Stimulated activated CD4-positive, alpha-beta T cell treated with anti-CD3 and anti-CD28 coated beads, Interleukin-2, amount 100 ng/mL, for 24 hours (primary cell): Measurements from ENCODE around the gene SDC1.
A peak's percentile ranks its signal among the peaks of the same experiment; 100 is the strongest.

Experiments
- DNase-seq, 2 donors: peaks; one replicate each; pipeline ENCODE4 v3.0.0-alpha.2; 2020

Gene SDC1

GRCh38 chr2:20227894-20228505 lies 3.1 kb upstream of the SDC1 start:
- DNase-seq, result no peak

DNA sequence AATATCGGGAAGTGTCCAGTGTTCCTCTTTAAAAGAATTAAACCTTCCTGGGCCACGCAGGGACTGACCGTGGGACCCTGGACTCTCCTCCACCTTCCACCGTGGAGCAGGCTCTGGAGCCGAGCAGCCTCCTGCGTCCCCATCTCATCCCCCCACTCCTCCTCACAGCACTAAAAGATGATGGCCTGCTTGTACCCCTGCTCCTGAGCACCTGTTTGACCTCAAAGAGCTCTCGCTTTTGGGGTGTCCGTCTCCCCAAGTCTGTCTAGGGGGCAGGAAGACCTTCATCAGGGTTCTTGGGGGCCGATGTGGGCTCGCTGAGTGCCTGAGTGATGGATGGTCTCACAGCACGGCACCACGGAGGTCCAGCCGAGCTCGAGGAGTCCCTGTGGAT lies 1.2 kb upstream of the SDC1 start:
- no peak for DNase-seq

GRCh38 chr2:20225294-20226151 lies 593 bp upstream of the SDC1 start:
- DNase-seq, result peak; percentile 25 to 61

DNA sequence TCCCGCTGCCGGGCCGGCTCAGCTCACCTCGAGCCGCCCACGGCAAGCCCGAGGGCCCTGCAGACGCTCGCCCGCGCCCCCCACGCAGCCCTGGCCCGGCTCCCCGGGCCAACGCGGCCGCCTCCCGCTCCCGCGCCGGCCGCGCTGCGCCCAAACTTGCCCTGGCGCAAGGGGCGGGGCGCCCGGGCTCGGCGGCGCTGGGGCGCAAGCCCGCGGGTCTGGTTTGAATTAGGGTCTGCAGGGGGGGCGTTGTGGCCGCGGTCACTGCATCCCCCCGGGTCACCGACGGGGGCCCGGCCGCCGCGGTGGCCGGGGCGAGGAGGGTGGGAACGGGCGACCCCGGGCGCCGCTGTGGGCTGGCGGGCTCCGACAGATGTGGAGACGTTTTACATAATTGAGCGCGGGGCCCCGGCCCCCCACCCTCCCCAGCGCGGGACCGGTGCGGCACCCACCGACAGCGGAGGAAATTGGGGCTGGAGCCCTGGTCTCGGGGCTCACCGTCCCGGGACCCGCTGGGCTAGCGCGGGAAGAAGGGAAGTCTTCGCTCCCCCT lies 690 bp downstream of the SDC1 start:
- DNase-seq, result peak in 1 of 2 donors; percentile 41

GRCh38 chr2:20223407-20224163 lies 1.3 kb downstream of the SDC1 start:
- peak in 1 of 2 donors; percentile 6 for DNase-seq

DNA sequence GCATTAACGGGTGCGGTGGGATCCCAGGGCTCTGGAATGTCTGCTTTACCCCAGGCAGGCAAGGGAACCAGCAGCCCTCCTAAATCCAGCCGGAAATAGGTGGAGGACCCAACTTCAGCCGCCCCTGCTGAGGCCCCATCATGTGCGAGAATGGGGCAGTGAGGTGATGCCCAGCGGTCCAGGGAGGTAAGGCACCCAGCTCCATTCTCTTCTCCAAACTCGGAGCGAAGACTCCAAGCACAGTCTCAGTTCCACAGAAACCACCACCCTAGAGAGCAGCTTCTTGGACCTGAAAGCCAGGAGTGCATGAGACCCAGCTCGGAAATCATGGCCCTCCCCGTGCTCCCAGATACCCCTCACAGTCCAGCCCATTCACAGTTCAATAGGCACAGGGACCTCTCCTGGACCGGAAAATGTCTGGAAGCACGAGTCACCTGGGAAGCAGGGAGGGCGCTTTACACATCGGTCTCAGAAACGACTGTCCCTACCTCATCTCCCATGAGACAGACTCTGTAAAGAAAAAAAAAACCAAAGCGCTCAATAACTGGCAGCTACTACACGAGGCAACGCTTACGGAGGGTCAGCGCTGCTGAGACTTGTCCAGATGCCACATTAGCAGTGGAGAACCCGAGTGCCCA lies 2.0 kb downstream of the SDC1 start:
- no peak for DNase-seq

DNA sequence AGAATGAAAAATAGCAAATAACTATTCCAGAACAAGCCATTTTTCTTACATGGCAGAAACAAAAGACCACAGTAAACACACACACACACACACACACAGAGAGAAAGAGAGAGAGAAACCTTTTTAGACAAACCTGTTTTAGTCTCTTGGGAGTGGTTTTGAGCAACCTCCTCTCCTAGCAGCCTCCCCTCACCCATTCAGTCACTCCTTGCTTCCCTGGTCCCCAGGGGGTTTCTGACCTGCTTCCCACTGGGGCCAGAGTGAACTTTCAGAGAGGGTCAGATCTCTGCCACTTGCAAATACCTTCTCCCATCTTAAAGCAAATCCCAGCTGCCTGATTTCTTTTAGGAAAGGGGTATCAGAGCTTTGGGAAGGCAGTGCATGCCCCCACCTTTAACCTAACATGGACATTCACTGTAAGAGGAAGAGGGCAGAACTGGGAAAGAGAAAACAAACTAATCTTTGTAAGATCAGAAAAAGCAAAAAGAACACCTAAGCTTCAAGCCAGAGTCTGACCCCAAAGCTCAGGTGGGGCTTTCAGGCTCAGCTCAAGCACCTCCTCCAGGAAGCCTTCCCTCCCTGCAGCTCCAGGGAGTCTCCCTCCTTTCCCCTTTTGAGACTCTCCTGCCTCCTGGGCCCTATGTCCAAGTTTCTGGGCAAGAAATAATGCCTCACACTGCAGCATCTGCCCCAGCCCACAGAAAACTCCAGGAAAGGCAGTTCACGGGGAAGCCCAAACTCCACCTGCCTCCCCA lies 2.7 kb downstream of the SDC1 start:
- no peak for DNase-seq

DNA sequence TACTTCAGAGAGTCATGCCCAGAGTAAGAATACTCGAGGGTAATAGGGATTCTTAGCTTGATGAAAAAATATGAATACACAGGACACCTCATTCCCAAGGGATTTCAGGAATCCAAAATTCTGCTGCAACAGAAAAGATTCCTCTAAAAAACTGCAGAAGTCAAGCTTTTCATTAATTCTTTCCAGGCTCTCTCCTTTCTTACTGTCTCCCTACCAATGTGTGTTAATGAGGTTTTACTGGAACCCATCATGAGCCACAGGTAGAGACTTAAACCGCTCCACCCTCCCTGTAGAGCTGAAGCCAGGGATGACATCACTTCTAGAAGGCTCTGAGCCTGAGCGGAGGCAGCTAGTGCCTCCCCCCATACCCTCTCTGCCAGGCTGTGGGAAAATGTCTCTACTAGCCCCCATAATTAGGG lies 3.4 kb downstream of the SDC1 start:
- DNase-seq, result no peak

DNA sequence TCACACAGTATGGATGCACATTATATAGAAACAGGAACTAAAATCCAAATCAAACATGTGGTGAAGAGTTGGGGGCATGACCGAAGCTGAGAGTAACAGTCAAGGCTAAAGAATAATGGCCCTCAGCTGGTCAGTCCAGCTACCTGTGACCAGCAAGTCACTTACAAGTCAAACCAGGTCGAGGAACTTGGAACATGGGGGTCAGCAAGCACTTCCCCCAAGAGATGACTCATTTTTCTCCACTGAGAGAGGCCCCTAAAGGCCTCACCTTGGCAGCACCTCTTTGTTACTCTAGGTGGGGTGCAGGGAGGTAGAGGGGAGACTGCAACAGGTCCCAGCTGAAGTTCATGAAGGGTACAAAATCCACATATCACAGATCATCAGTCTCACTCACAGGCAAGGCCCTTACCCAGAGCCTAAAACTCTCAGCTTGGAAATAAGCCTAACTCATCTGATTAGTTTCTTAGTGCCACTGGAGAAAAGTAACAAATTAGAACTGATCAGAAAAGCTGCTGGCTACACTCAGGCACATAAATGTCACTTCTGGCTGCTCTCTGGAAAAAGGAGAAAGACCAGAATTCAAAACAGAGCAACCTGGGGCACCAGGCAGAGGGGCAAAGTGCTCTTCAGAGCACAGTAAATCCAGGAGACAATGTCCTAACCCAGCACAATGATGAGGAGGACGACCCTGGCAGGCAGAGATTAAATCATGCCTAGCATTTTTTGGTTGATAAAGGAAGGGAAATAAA lies 4.0 kb downstream of the SDC1 start:
- DNase-seq, result no peak

- DNase-seq, result no peak
Observed at GRCh38 chr2:20219763-20220380, 5.1 kb downstream of the SDC1 start.

DNA sequence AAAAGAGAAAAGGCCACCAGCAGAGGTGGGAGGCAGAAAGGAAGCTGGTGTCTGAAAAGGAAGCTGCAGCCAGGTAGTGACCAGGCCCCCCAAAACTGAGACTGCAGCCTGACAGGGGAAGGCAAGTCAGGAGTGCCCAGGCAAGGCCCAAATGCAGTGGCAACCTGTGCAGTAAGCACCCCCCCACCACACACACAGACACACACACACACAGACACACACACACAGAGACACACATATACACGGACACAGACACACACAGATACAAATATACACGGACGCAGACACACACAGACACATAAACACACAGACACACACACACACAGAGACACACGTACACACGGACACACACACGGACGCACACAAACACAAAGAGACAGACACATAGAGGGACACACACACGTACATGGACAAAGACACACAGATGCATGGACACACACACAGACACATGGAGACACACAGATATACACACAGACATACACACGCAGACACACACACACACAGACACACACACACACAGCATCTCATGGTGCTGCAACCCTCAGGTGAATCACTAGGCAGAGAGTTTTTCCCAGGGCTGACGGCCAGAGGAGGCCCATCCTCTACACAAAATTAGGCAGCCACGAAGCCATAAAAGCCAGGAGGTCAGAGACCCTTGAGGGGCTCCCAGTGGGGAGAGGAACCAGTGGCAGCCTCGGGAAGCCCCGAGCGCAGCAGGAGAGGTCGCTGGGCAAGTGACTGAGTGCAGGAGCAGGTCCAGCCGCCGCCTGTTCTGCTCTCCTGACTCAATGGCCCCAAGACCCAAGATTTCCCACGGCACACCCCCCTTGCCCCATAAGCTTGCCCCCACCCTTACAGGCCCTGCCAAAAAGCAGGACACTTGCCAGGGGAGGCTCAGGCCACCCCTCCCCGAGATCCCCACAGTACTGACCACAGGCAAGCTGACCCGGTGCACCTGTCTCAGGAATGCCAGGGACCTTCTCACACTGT lies 6.3 kb downstream of the SDC1 start:
- DNase-seq, result no peak

GRCh38 chr2:20217041-20217970 lies 7.6 kb downstream of the SDC1 start:
- no peak for DNase-seq

DNA sequence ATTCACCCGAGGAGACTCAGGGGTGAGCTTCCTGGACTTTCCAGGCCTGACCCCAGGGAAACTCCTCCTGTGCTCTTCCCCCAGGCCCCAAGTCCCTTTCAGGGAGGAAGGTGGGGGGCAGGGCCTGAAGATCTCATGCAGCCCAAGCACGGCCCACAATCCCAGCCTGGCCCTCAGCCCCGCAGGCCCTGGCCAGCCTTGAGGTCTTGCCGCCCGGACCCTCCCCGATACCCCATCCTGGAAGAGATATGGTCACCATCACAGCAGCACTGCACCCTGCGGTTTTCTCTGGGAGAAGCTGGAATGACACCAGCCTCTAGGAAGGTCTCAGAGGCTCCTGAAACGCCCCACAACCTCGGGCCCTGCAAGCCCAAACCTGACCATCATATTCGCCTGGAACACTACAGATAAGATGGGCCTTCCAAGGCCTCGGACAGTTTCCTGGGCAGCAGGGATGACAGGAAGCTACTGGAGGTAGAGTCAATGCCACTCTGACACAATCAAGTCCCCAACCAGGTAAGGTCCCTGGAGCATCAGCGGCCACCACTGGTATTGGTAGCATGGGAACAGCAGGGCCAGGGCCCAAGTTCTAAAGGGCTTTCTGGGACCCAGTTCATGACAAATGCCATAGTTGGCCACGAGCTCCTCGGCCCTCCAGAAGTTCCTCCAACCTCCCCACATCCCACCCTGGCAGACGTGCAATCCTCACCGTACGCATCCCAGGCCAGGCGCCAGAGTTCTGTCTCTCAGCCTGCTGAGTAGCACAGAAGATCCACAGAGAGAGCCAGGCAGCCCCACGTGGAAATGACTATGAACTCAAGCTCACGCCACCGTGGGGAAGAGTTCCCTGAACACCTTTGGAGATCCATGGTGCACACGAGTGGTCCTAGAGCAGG lies 8.6 kb downstream of the SDC1 start:
- DNase-seq, result no peak

DNA sequence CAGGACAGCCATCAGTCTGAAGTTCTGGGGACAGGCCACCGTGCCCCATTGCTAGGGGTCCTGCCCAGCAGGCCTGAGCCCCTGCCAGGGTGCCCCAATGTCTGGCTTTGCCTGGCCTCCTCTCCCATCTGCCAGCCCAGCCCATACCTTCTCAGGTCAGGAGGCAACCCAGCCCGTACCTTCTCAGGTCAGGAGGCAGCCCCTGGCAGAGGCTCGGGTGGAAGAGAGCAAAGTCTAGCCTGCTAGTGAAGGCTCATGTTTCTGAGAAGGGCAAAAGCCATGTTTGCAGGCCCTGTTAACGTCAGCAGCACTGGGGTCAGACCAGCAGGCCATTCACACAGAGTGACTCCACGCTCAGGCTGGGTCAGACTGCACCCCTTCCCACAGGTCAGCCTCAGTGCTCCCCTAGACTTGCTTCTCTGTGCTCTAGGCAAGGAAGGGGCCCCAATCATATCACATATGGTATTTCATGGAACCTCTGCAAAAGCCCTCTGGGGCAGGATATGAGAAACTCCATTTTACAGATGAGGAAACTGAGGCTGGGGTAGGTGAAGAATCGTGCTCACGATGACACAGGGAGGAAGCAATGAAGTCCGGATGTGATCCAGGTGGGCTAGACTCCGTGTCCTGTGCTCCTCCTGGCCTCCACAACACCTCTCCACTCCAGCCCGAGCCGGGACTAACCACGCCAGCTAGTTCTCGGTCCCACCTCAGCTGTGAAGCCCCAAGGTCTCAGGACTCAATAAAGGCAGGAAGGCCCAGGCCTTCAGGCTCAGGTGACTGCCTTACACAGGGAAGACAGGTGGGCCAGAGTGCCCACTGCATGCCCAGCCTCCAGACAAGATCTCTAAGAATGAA lies 9.5 kb downstream of the SDC1 start:
- DNase-seq, result no peak

GRCh38 chr2:20214566-20215182 lies 10.3 kb downstream of the SDC1 start:
- no peak for DNase-seq
